Activated T-cell treated with anti-CD3 and anti-CD28 coated beads, Interleukin-2, amount 50 U/mL, for 24 hours (primary cell): ENCODE data around the gene TNRC6C.
A peak's percentile ranks its signal among the peaks of the same experiment; 100 is the strongest.

ENCODE experiments used
- DNase-seq: peaks from one replicate; pipeline ENCODE4 v3.0.0-alpha.2; 2020
- H3K27ac Mint-ChIP-seq: 2 replicates; pipeline ENCODE4 v1.8.0; 2020; ENCODE audit warnings: mild to moderate bottlenecking, mixed read lengths
- H3K27me3 Mint-ChIP-seq: 2 replicates; pipeline ENCODE4 v1.8.0; 2020; ENCODE audit warnings: mixed read lengths
- H3K36me3 Mint-ChIP-seq: 2 replicates; pipeline ENCODE4 v1.8.0; 2020; ENCODE audit warnings: low read depth, mixed read lengths
- H3K4me1 Mint-ChIP-seq: 2 replicates; pipeline ENCODE4 v1.8.0; 2020; ENCODE audit warnings: low read depth, mixed read lengths
- H3K4me3 Mint-ChIP-seq: 2 replicates; pipeline ENCODE4 v1.8.0; 2020; ENCODE audit warnings: mild to moderate bottlenecking, moderate library complexity, mixed read lengths
- H3K9me3 Mint-ChIP-seq: 2 replicates; pipeline ENCODE4 v1.8.0; 2020; ENCODE audit warnings: mixed read lengths

TNRC6C gene

GRCh38 chr17:78007647-78008046, 49.1 kb downstream of the TNRC6C start:
- Mint-ChIP-seq H3K4me1 (peaks cover 44% of the 10 kb centered on the region), H3K9me3 (no peaks in the 10 kb centered on the region), H3K36me3 (peaks cover 55% of the 10 kb centered on the region), H3K27me3 (no peaks in the 10 kb centered on the region), H3K4me3 (no peak overlapping the region), H3K27ac (no peak overlapping the region)
- DNase-seq, result no peak

- H3K4me3 Mint-ChIP-seq, result peak overlapping the region; percentile 51
These were observed 52.3 kb downstream of the TNRC6C start for GRCh38 chr17:78010759-78011158.

GRCh38 chr17:78012428-78012827, 53.9 kb downstream of the TNRC6C start:
- Mint-ChIP-seq H3K27ac (no peak overlapping the region), H3K36me3 (peaks cover 37% of the 10 kb centered on the region), H3K4me1 (peaks cover 28% of the 10 kb centered on the region), H3K4me3 (no peak overlapping the region), H3K9me3 (no peaks in the 10 kb centered on the region), H3K27me3 (no peaks in the 10 kb centered on the region)
- no peak for DNase-seq

More at GRCh38 chr17:78010759-78011158, 52.3 kb downstream of the TNRC6C start:
- Mint-ChIP-seq H3K27ac (peak overlapping the region; percentile 72), H3K36me3 (peaks cover 44% of the 10 kb centered on the region), H3K27me3 (no peaks in the 10 kb centered on the region), H3K4me1 (peaks cover 34% of the 10 kb centered on the region), H3K9me3 (no peaks in the 10 kb centered on the region)
- DNase-seq, result no peak

- Mint-ChIP-seq H3K36me3 (peaks cover 26% of the 10 kb centered on the region), H3K4me1 (peaks cover 28% of the 10 kb centered on the region), H3K4me3 (no peak overlapping the region), H3K9me3 (no peaks in the 10 kb centered on the region), H3K27me3 (no peaks in the 10 kb centered on the region), H3K27ac (peak overlapping the region; percentile 7)
- DNase-seq, result no peak
These were observed 55.4 kb downstream of the TNRC6C start for GRCh38 chr17:78013683-78014467.

GRCh38 chr17:78014646-78015045, 56.1 kb downstream of the TNRC6C start:
- no peak overlapping the region for H3K27ac Mint-ChIP-seq
- no peak overlapping the region for H3K4me3 Mint-ChIP-seq
- H3K9me3 Mint-ChIP-seq, result no peaks in the 10 kb centered on the region
- peaks cover 20% of the 10 kb centered on the region for H3K36me3 Mint-ChIP-seq
- peaks cover 35% of the 10 kb centered on the region for H3K4me1 Mint-ChIP-seq
- no peak for DNase-seq
- no peaks in the 10 kb centered on the region for H3K27me3 Mint-ChIP-seq

- DNase-seq, result no peak
- H3K4me1 Mint-ChIP-seq, result peaks cover 37% of the 10 kb centered on the region
- no peak overlapping the region for H3K4me3 Mint-ChIP-seq
- no peaks in the 10 kb centered on the region for H3K9me3 Mint-ChIP-seq
- peaks cover 17% of the 10 kb centered on the region for H3K36me3 Mint-ChIP-seq
- H3K27ac Mint-ChIP-seq, result peak overlapping the region; percentile 4
- no peaks in the 10 kb centered on the region for H3K27me3 Mint-ChIP-seq
These were observed 58.3 kb downstream of the TNRC6C start for GRCh38 chr17:78016852-78017251.

GRCh38 chr17:78019367-78019975, 61.0 kb downstream of the TNRC6C start:
- peaks cover 10% of the 10 kb centered on the region for H3K36me3 Mint-ChIP-seq
- H3K4me3 Mint-ChIP-seq, result no peak overlapping the region
- no peaks in the 10 kb centered on the region for H3K27me3 Mint-ChIP-seq
- H3K9me3 Mint-ChIP-seq, result no peaks in the 10 kb centered on the region
- H3K27ac Mint-ChIP-seq, result peak overlapping the region; percentile 84
- H3K4me1 Mint-ChIP-seq, result peaks cover 33% of the 10 kb centered on the region
- DNase-seq, result no peak

- H3K4me1 Mint-ChIP-seq, result peaks cover 35% of the 10 kb centered on the region
- DNase-seq, result no peak
- H3K9me3 Mint-ChIP-seq, result no peaks in the 10 kb centered on the region
- peaks cover 13% of the 10 kb centered on the region for H3K36me3 Mint-ChIP-seq
- H3K27ac Mint-ChIP-seq, result peak overlapping the region; percentile 84
- H3K27me3 Mint-ChIP-seq, result no peaks in the 10 kb centered on the region
- H3K4me3 Mint-ChIP-seq, result peak overlapping the region; percentile 45
These were observed 61.6 kb downstream of the TNRC6C start for GRCh38 chr17:78019976-78020716.

GRCh38 chr17:78020717-78021108, 62.2 kb downstream of the TNRC6C start:
- H3K36me3 Mint-ChIP-seq, result peaks cover 15% of the 10 kb centered on the region
- no peak for DNase-seq
- H3K27ac Mint-ChIP-seq, result peak overlapping the region; percentile 84
- H3K4me1 Mint-ChIP-seq, result peaks cover 36% of the 10 kb centered on the region
- peak overlapping the region; percentile 45 for H3K4me3 Mint-ChIP-seq
- H3K27me3 Mint-ChIP-seq, result no peaks in the 10 kb centered on the region
- no peaks in the 10 kb centered on the region for H3K9me3 Mint-ChIP-seq

- Mint-ChIP-seq H3K9me3 (no peaks in the 10 kb centered on the region), H3K4me3 (no peak overlapping the region), H3K36me3 (peaks cover 15% of the 10 kb centered on the region), H3K27ac (peak overlapping the region; percentile 28), H3K4me1 (peaks cover 47% of the 10 kb centered on the region), H3K27me3 (no peaks in the 10 kb centered on the region)
- DNase-seq, result no peak
These were observed 63.9 kb downstream of the TNRC6C start for GRCh38 chr17:78022425-78022824.

- H3K9me3 Mint-ChIP-seq, result no peaks in the 10 kb centered on the region
- DNase-seq, result no peak
- H3K27ac Mint-ChIP-seq, result no peak overlapping the region
- H3K36me3 Mint-ChIP-seq, result peaks cover 15% of the 10 kb centered on the region
- no peaks in the 10 kb centered on the region for H3K27me3 Mint-ChIP-seq
- H3K4me1 Mint-ChIP-seq, result peaks cover 51% of the 10 kb centered on the region
- H3K4me3 Mint-ChIP-seq, result no peak overlapping the region
These were observed 64.5 kb downstream of the TNRC6C start for GRCh38 chr17:78023042-78023441.

GRCh38 chr17:78026381-78026780, 67.9 kb downstream of the TNRC6C start:
- peaks cover 27% of the 10 kb centered on the region for H3K36me3 Mint-ChIP-seq
- H3K27me3 Mint-ChIP-seq, result no peaks in the 10 kb centered on the region
- no peak overlapping the region for H3K4me3 Mint-ChIP-seq

GRCh38 chr17:78027121-78027520, 68.6 kb downstream of the TNRC6C start:
- Mint-ChIP-seq H3K36me3 (peaks cover 34% of the 10 kb centered on the region), H3K4me3 (no peak overlapping the region), H3K27ac (no peak overlapping the region), H3K27me3 (no peaks in the 10 kb centered on the region), H3K4me1 (peaks cover 28% of the 10 kb centered on the region), H3K9me3 (no peaks in the 10 kb centered on the region)
- no peak for DNase-seq

More at GRCh38 chr17:78026381-78026780, 67.9 kb downstream of the TNRC6C start:
- Mint-ChIP-seq H3K4me1 (peaks cover 30% of the 10 kb centered on the region), H3K9me3 (no peaks in the 10 kb centered on the region), H3K27ac (no peak overlapping the region)
- no peak for DNase-seq

GRCh38 chr17:78029697-78030096, 71.2 kb downstream of the TNRC6C start:
- H3K4me3 Mint-ChIP-seq, result no peak overlapping the region
- H3K27ac Mint-ChIP-seq, result no peak overlapping the region
- H3K36me3 Mint-ChIP-seq, result peaks cover 44% of the 10 kb centered on the region

GRCh38 chr17:78031435-78031834, 72.9 kb downstream of the TNRC6C start:
- Mint-ChIP-seq H3K4me1 (peaks cover 33% of the 10 kb centered on the region), H3K36me3 (peaks cover 59% of the 10 kb centered on the region), H3K9me3 (no peaks in the 10 kb centered on the region), H3K27ac (no peak overlapping the region), H3K4me3 (no peak overlapping the region), H3K27me3 (no peaks in the 10 kb centered on the region)
- no peak for DNase-seq

More at GRCh38 chr17:78029697-78030096, 71.2 kb downstream of the TNRC6C start:
- no peak for DNase-seq
- H3K4me1 Mint-ChIP-seq, result peaks cover 29% of the 10 kb centered on the region
- no peaks in the 10 kb centered on the region for H3K9me3 Mint-ChIP-seq
- no peaks in the 10 kb centered on the region for H3K27me3 Mint-ChIP-seq
